Measurements from ENCODE around the gene BEND7.
"Not testable (repeated sequence)": the region's sequence is repeated elsewhere in the genome, so short reads cannot be mapped to it uniquely, and the experiment has no call there.

BEND7 gene

GRCh38 chr10:13417459-13418126, 111.2 kb downstream of the BEND7 start:
- no peak for DNase-seq

GRCh38 chr10:13416760-13417159, 112.1 kb downstream of the BEND7 start:
- no peak for DNase-seq

GRCh38 chr10:13414855-13415254, 114.0 kb downstream of the BEND7 start:
- no peak for DNase-seq

- DNase-seq: no peak
These were observed 114.7 kb downstream of the BEND7 start for GRCh38 chr10:13414137-13414536.

GRCh38 chr10:13412894-13413293, 115.9 kb downstream of the BEND7 start:
- no peak for DNase-seq

- no peak for DNase-seq
These were observed 124.0 kb downstream of the BEND7 start for GRCh38 chr10:13404791-13405190.

GRCh38 chr10:13404305-13404759, 124.5 kb downstream of the BEND7 start:
- no peak for DNase-seq

GRCh38 chr10:13403426-13403825, 125.4 kb downstream of the BEND7 start:
- not testable (repeated sequence) for DNase-seq

GRCh38 chr10:13402021-13402420, 126.8 kb downstream of the BEND7 start:
- DNase-seq: no peak

GRCh38 chr10:13401142-13401541, 127.7 kb downstream of the BEND7 start:
- DNase-seq: no peak

- no peak for DNase-seq
These were observed 128.4 kb downstream of the BEND7 start for GRCh38 chr10:13400196-13400965.

GRCh38 chr10:13399752-13400151, 129.1 kb downstream of the BEND7 start:
- no peak for DNase-seq

- DNase-seq: no peak
These were observed 129.6 kb downstream of the BEND7 start for GRCh38 chr10:13399236-13399635.

- no peak for DNase-seq
These were observed 131.8 kb downstream of the BEND7 start for GRCh38 chr10:13397052-13397451.

- DNase-seq: no peak
These were observed 132.4 kb downstream of the BEND7 start for GRCh38 chr10:13396369-13396768.

- DNase-seq: no peak
These were observed 133.3 kb downstream of the BEND7 start for GRCh38 chr10:13395540-13395939.

GRCh38 chr10:13393640-13394039, 135.2 kb downstream of the BEND7 start:
- DNase-seq: no peak

- no peak for DNase-seq
These were observed 136.1 kb downstream of the BEND7 start for GRCh38 chr10:13392701-13393100.

Measured in activated CD4-positive, alpha-beta T cell treated with anti-CD3 and anti-CD28 coated beads, Interleukin-2, amount 50 U/mL, for 4 hours (primary cell).